Right atrium auricular region (tissue), 2 donors: ENCODE measurements around the gene GPR65. TPM values are rescaled to one million over a fixed set of nuclear protein-coding genes. Genes with fewer than 3 reads are reported as not detected.
"Not testable (repeated sequence)": the region's sequence is repeated elsewhere in the genome, so short reads cannot be mapped to it uniquely, and the experiment has no call there.

Experiments
- DNase-seq: peaks from one replicate; pipeline ENCODE4 v3.0.0-alpha.2; 2019; ENCODE audit warnings: low spot score
- H3K27ac ChIP-seq, 2 donors: fragments of 200-600 bp; sonication (generic); 1 replicate in 1 of 2; 2 replicates in 1 of 2; pipeline ENCODE4 v1.5.1; 2016 to 2019
- H3K27me3 ChIP-seq, 2 donors: fragments of 200-600 bp; sonication (generic); one replicate each; pipeline versions ENCODE4 v1.5.1 to v1.6.0; 2017 to 2019
- H3K36me3 ChIP-seq: fragments of 200-600 bp; sonication (generic); one replicate; pipeline ENCODE4 v1.5.1; 2016
- H3K4me1 ChIP-seq, 2 donors: fragments of 200-600 bp; sonication (generic); one replicate each; pipeline versions ENCODE4 v1.5.1 to v1.6.0; 2017 to 2019
- H3K4me3 ChIP-seq, 2 donors: fragments of 200-600 bp; sonication (generic); 1 replicate in 1 of 2; 2 replicates in 1 of 2; pipeline ENCODE4 v1.5.1; 2017 to 2019; ENCODE audit warnings: mild to moderate bottlenecking in 1 of 2, moderate library complexity in 1 of 2
- H3K9me3 ChIP-seq, 2 donors: fragments of 200-600 bp; sonication (generic); one replicate each; pipeline ENCODE4 v1.5.1; 2019
- total RNA-seq, 2 donors: library from RNA; depleted of rRNA; stranded (reverse); fragments of >200 nt; gene quantifications; one replicate each; pipeline ENCODE4 v1.1.0, GENCODE V29; 2016
- TF ChIP-seq, protein P1 (sequence below), 2 donors: fragments of 200-600 bp; sonication (generic); IDR thresholded peaks; one replicate each; pipeline ENCODE4 v1.5.1; 2019; ENCODE audit warnings: antibody characterized with exemption in 2 of 2

Gene GPR65
- total RNA-seq, 2 donors from 2014 or later, result 0.26 to 1.3 TPM

DNA sequence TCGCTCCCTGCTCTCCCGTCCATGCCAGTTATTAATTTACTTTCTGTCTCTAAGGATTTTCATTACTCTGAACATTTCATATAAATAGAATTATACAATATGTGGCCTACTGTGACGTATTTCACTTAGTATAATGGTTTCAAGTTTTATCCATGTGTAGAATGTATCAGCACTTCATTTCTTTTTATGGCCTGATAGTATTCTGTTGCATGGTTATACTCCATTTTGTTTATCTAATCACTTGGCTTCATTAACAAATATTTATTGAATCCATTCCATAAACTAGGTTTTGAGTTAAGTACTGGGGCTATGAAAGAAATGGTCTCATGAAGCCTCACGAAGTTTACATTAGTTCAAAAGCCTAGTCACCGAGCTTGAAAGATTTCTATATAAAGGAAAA is 7.6 kb downstream of the GPR65 start:
- no peak for DNase-seq
- Histone ChIP-seq H3K36me3 (no peaks in the 10 kb centered on the region), H3K4me3 (no peak overlapping the region), H3K27me3 (no peaks in the 10 kb centered on the region), H3K4me1 (no peaks in the 10 kb centered on the region), H3K9me3 (no peaks in the 10 kb centered on the region), H3K27ac (no peak overlapping the region)
- TF ChIP-seq, protein P1, sequence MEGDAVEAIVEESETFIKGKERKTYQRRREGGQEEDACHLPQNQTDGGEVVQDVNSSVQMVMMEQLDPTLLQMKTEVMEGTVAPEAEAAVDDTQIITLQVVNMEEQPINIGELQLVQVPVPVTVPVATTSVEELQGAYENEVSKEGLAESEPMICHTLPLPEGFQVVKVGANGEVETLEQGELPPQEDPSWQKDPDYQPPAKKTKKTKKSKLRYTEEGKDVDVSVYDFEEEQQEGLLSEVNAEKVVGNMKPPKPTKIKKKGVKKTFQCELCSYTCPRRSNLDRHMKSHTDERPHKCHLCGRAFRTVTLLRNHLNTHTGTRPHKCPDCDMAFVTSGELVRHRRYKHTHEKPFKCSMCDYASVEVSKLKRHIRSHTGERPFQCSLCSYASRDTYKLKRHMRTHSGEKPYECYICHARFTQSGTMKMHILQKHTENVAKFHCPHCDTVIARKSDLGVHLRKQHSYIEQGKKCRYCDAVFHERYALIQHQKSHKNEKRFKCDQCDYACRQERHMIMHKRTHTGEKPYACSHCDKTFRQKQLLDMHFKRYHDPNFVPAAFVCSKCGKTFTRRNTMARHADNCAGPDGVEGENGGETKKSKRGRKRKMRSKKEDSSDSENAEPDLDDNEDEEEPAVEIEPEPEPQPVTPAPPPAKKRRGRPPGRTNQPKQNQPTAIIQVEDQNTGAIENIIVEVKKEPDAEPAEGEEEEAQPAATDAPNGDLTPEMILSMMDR (IDR thresholded peaks at IDR 0.05), result no peak

DNA sequence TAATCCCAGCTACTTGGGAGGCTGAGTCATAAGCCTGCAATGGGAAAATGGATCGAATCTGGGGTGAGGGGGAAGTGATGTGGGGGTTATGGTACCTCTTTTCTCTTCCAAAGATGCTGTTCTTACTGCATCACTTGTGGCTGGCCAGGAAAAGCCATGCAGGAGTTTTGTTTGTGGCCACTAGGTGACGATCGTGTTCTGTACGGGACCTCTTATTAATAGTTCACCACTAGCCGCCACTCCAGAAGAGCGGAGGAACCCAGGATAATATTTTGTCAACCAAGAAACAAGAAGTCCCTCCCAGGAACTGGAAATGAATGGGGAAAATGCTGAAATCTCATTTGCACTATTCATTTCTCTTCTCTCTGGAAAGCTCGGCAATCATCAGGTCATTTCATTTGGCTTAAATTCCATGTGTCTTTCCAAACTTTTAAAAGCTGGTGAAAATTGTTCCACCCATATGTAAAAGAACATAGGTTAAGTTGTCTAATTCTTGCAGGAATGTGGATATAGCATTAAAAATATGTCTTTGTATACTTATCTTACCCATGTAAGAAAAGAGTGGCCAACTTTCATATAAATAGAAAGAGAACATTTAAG is 8.9 kb downstream of the GPR65 start:
- no peaks in the 10 kb centered on the region for H3K4me1 ChIP-seq

DNA sequence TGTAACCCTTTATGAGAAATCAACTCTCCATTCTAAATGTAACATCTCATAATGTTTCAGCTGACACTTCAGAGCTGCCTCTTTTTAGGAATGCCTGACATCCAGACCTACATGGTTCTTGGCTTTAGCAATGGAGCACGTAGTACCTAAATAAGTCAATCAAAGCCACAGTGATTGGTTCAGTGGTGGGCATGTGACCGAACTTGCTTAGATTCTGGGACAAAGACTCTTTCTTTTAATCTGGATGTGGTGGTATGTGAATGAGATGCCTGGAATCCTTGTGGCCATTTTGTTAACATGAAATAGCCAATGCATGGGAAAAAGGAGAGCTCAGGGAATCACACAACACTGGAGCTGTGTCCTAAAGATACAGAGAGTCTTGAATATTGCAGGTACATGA is 11.8 kb downstream of the GPR65 start:
- Histone ChIP-seq H3K27ac (no peak overlapping the region), H3K27me3 (no peaks in the 10 kb centered on the region), H3K9me3 (no peaks in the 10 kb centered on the region), H3K36me3 (no peaks in the 10 kb centered on the region), H3K4me1 (no peaks in the 10 kb centered on the region), H3K4me3 (no peak overlapping the region)
- TF ChIP-seq, protein P1 (IDR thresholded peaks at IDR 0.05), result no peak
- no peak for DNase-seq

More for the DNA sequence above, 8.9 kb downstream of the GPR65 start:
- no peak overlapping the region for H3K27ac ChIP-seq
- H3K27me3 ChIP-seq, result no peaks in the 10 kb centered on the region
- H3K9me3 ChIP-seq, result no peaks in the 10 kb centered on the region
- TF ChIP-seq, protein P1 (IDR thresholded peaks at IDR 0.05), result peak; percentile 91 to 98
- no peaks in the 10 kb centered on the region for H3K36me3 ChIP-seq
- H3K4me3 ChIP-seq, result no peak overlapping the region
- peak; percentile 87 for DNase-seq

DNA sequence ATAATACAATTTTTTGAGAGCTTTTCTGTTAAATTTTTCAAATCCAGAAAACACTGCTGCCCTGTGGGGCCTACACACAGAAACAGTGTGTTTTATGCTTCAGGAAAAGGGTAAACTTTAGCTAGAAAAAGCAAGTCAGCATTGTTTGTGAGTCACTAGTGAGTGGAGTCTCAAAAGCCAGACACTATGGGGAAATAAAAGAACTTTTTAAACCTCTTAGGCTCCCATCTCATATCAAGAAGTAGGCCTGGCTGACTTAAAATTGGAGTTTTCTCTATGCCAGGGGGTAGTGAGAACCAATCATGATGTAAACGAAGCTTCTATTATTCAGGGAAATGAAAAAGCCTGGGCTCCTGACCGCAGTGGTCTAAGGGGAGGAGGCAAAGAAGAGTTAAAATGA is 12.6 kb downstream of the GPR65 start:
- TF ChIP-seq, protein P1 (IDR thresholded peaks at IDR 0.05), result no peak
- Histone ChIP-seq H3K4me3 (no peak overlapping the region), H3K27me3 (no peaks in the 10 kb centered on the region), H3K27ac (no peak overlapping the region), H3K36me3 (no peaks in the 10 kb centered on the region), H3K4me1 (no peaks in the 10 kb centered on the region), H3K9me3 (no peaks in the 10 kb centered on the region)
- DNase-seq, result no peak

DNA sequence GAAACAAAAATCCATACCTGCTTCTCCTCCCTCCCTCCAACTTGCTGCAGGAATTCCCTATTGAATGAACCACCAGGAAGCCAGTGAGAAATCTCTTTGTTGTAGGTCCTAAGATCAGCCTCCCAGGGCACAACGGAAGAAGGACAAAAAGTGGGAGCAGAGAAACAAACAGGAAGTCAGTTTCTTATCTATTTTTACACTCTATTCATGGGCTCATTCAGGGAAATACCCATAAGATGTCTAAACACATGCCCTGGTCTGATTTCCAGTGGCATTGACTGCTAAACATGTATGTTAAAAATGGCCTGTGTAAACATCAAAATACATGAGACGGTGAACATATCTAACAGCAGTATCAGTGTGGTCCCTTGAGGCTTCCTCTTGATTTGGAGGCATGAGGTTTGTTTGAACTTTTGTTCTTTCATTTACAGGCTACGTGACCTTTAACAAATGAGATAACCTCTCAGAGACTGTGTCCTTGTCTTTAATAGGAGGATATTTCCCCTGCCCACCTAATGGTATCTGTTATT is 18.8 kb downstream of the GPR65 start:
- H3K27ac ChIP-seq, result no peak overlapping the region
- no peaks in the 10 kb centered on the region for H3K36me3 ChIP-seq
- TF ChIP-seq, protein P1 (IDR thresholded peaks at IDR 0.05), result no peak
- H3K4me3 ChIP-seq, result no peak overlapping the region
- no peaks in the 10 kb centered on the region for H3K27me3 ChIP-seq
- no peaks in the 10 kb centered on the region for H3K4me1 ChIP-seq
- no peaks in the 10 kb centered on the region for H3K9me3 ChIP-seq
- no peak for DNase-seq

DNA sequence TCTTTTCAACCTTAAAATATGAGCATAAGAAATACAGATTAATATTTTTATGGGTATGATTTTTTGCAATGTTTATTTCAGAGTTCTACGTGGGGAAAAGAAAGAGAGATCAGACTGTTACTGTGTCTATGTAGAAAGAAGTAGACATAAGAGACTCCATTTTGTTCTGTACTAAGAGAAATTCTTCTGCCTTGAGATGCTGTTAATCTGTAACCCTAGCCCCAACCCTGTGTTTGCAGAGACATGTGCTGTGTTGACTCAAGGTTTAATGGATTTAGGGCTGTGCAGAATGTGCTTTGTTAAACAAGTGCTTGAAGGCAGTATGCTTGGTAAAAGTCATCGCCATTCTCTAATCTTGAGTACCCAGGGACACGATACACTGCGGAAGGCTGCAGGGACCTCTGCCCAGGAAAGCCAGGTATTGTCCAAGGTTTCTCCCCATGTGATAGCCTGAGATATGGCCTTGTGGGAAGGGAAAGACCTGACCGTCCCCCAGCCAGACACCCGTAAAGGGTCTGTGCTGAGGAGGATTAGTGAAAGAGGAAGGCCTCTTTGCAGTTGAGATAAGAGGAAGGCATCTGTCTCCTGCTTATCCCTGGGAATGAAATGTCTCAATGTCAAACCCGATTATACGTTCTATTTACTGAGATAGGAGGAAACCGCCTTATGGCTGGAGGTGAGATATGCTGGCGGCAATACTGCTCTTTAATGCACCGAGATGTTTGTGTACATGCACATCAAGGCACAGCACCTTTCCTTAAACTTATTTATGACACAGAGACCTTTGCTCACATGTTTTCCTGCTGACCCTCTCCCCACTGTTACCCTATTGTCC is 19.5 kb downstream of the GPR65 start:
- not testable (repeated sequence) for H3K36me3 ChIP-seq, H3K4me3 ChIP-seq, H3K4me1 ChIP-seq, H3K27ac ChIP-seq, H3K9me3 ChIP-seq, H3K27me3 ChIP-seq, DNase-seq
